GM12874 (cell line): Measurements from ENCODE around the gene DROSHA.

ENCODE experiments used
- CTCF ChIP-seq: IDR thresholded peaks from 2 replicates; pipeline ENCODE4 v1.5.1; 2011; ENCODE audit warnings: low read depth, mild to moderate bottlenecking, control low read depth, low read length, moderate library complexity; ENCODE audit not compliant: insufficient read depth

The DROSHA gene

GRCh38 chr5:31478901-31479300 is 53.0 kb downstream of the DROSHA start:
- TF ChIP-seq CTCF = no peak

- TF ChIP-seq CTCF = no peak
Observed at GRCh38 chr5:31477971-31478370, 53.9 kb downstream of the DROSHA start.

GRCh38 chr5:31477516-31477915 is 54.4 kb downstream of the DROSHA start:
- no peak for TF ChIP-seq CTCF

GRCh38 chr5:31476738-31477141 is 55.2 kb downstream of the DROSHA start:
- no peak for TF ChIP-seq CTCF

- TF ChIP-seq CTCF = no peak
Observed at GRCh38 chr5:31471916-31472315, 60.0 kb downstream of the DROSHA start.

GRCh38 chr5:31471040-31471439 is 60.9 kb downstream of the DROSHA start:
- TF ChIP-seq CTCF = no peak

- TF ChIP-seq CTCF = no peak
Observed at GRCh38 chr5:31470608-31471007, 61.3 kb downstream of the DROSHA start.

- TF ChIP-seq CTCF = no peak
Observed at GRCh38 chr5:31469886-31470285, 62.0 kb downstream of the DROSHA start.
